Parathyroid adenoma (tissue), 2 donors: Measurements from ENCODE around the gene TEAD1.

ENCODE experiments used
- H2AFZ ChIP-seq: fragments of 300-600 bp; sonication (generic); one replicate; pipeline ENCODE4 v1.7.0; 2017; ENCODE audit warnings: antibody characterized with exemption, mild to moderate bottlenecking
- H3K27ac ChIP-seq: fragments of 300-600 bp; sonication (generic); one replicate; pipeline ENCODE4 v1.7.0; 2017
- H3K27me3 ChIP-seq: fragments of 300-600 bp; sonication (generic); one replicate; pipeline ENCODE4 v1.7.0; 2017; ENCODE audit warnings: low read length; ENCODE audit not compliant: control insufficient read depth, insufficient read depth
- H3K36me3 ChIP-seq: fragments of 300-600 bp; sonication (generic); one replicate; pipeline ENCODE4 v1.7.0; 2017; ENCODE audit warnings: low read length; ENCODE audit not compliant: control insufficient read depth, insufficient read depth
- H3K4me1 ChIP-seq: fragments of 300-600 bp; sonication (generic); one replicate; pipeline ENCODE4 v1.7.0; 2017; ENCODE audit warnings: control low read depth
- H3K4me2 ChIP-seq: fragments of 300-600 bp; sonication (generic); one replicate; pipeline ENCODE4 v1.7.0; 2017; ENCODE audit warnings: low read length
- H3K4me3 ChIP-seq: fragments of 300-600 bp; sonication (generic); one replicate; pipeline ENCODE4 v1.7.0; 2017; ENCODE audit warnings: low read depth, low read length
- H3K79me2 ChIP-seq: fragments of 300-600 bp; sonication (generic); one replicate; pipeline ENCODE4 v1.7.0; 2017; ENCODE audit warnings: control low read depth
- H3K9ac ChIP-seq: fragments of 300-600 bp; sonication (generic); one replicate; pipeline ENCODE4 v1.7.0; 2017; ENCODE audit warnings: mild to moderate bottlenecking
- H3K9me3 ChIP-seq: fragments of 300-600 bp; sonication (generic); one replicate; pipeline ENCODE4 v1.7.0; 2017; ENCODE audit warnings: low read length; ENCODE audit not compliant: control insufficient read depth
- CTCF ChIP-seq: fragments of 300-600 bp; sonication (generic); IDR thresholded peaks from one replicate; pipeline ENCODE4 v1.7.0; 2017; ENCODE audit warnings: antibody characterized with exemption, mild to moderate bottlenecking
- donor health status: primary hyperparathyroidism.

TEAD1 gene

DNA sequence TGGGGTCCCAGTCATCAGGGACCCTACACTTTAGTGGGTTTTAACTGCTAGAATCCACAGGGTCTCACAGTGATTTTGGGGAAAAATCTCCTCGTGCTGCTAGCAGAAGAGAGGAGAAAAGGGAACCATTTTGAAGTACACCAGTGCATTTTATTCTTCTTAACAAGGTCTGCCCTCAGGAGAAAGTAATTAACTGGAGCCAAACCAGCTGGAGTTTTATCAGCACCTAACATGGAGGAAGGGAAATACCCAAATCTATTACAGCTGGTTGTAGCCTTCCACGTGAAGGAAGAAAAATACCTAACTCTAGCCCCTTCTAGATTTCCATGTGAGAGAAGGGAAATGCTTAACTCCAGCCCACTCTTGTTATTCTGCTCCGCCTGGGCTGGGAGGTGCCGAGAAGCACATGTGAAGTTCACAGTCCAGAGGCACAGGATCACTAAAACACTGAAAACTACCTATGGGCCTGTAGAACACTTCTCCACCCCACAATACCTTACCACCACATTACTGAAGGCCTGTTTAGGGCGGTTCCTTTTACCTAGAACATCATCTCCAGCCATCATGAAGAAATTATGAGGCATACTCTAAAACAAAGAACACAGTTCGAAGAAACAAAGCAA lies 31.3 kb upstream of the TEAD1 start:
- Histone ChIP-seq H3K79me2 (no peaks in the 10 kb centered on the region), H2AFZ (no peak overlapping the region), H3K4me2 (no peak overlapping the region), H3K9me3 (no peaks in the 10 kb centered on the region), H3K4me3 (no peak overlapping the region), H3K4me1 (no peaks in the 10 kb centered on the region), H3K36me3 (no peaks in the 10 kb centered on the region), H3K9ac (no peak overlapping the region), H3K27ac (no peak overlapping the region), H3K27me3 (no peaks in the 10 kb centered on the region)
- no peak for TF ChIP-seq CTCF

DNA sequence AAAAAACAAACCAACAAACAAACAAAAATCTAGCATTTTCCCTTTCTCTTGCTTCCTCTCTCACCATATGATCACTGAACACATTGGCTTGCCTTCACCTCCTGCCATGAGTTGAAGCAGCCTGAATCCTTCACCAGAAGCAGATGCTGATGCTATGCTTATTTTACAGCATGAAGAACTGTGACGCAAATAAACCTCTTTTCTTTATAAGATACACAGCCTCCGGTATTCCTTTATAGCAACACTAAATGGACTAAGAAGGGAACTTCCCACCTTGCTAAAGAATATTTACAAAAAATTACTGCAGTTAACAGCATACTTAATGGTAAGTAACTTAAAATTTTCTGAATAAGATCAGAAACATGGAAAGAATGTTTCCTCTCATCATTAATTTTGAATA lies 27.7 kb upstream of the TEAD1 start:
- TF ChIP-seq CTCF: no peak
- Histone ChIP-seq H3K9me3 (no peaks in the 10 kb centered on the region), H3K4me2 (no peak overlapping the region), H3K27ac (no peak overlapping the region), H3K4me3 (no peak overlapping the region), H3K79me2 (no peaks in the 10 kb centered on the region), H2AFZ (no peak overlapping the region), H3K36me3 (no peaks in the 10 kb centered on the region), H3K4me1 (no peaks in the 10 kb centered on the region), H3K27me3 (no peaks in the 10 kb centered on the region), H3K9ac (no peak overlapping the region)

GRCh38 chr11:12653729-12654128 lies 20.5 kb upstream of the TEAD1 start:
- Histone ChIP-seq H2AFZ (no peak overlapping the region), H3K79me2 (no peaks in the 10 kb centered on the region), H3K4me1 (no peaks in the 10 kb centered on the region), H3K27ac (no peak overlapping the region), H3K4me2 (no peak overlapping the region), H3K9me3 (no peaks in the 10 kb centered on the region), H3K27me3 (no peaks in the 10 kb centered on the region), H3K4me3 (no peak overlapping the region), H3K36me3 (no peaks in the 10 kb centered on the region), H3K9ac (no peak overlapping the region)
- no peak for TF ChIP-seq CTCF

DNA sequence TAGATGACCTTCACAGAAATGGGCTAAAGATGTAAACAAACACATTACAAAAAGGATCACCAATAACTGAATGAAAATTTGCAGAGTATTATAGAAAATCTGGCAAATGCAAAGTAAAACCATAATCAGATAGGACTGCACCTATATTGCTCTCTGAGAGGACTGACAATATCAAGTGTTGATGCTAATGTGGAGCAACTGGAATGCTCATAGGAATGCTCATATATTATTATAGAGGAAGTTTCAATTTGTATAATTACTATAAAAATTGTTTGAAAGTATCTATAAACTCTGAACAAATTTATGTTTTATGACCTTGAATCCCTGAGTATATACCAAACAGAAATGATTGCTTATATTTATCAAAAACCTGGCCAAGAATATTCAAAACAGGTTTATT lies 18.4 kb upstream of the TEAD1 start:
- Histone ChIP-seq H3K9me3 (no peaks in the 10 kb centered on the region), H2AFZ (no peak overlapping the region), H3K4me2 (no peak overlapping the region), H3K9ac (no peak overlapping the region), H3K36me3 (no peaks in the 10 kb centered on the region), H3K4me3 (no peak overlapping the region), H3K79me2 (no peaks in the 10 kb centered on the region), H3K4me1 (no peaks in the 10 kb centered on the region), H3K27me3 (no peaks in the 10 kb centered on the region), H3K27ac (no peak overlapping the region)
- TF ChIP-seq CTCF: no peak

DNA sequence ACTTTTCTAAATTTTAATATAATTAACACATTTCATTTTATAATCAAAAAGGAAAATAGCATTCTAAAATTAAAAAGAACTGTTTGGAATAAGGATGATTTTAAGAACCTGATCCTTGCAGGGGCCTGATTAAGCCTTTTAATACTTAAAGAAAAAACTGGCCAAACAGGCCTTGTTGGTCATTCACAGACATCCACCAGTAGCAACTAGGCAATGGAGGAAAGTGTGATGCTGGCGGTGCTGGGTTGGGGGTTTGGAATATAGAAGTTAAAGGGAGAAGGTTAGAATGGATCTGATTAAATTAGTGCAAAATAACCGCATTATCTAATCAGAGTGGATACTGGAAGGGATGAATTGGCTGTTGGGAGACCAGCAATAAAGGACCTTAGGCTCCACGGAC lies 16.9 kb upstream of the TEAD1 start:
- Histone ChIP-seq H3K9ac (no peak overlapping the region), H3K79me2 (no peaks in the 10 kb centered on the region), H3K4me2 (no peak overlapping the region), H2AFZ (no peak overlapping the region), H3K4me3 (no peak overlapping the region), H3K27ac (no peak overlapping the region), H3K4me1 (no peaks in the 10 kb centered on the region), H3K36me3 (no peaks in the 10 kb centered on the region), H3K9me3 (no peaks in the 10 kb centered on the region), H3K27me3 (no peaks in the 10 kb centered on the region)
- no peak for TF ChIP-seq CTCF
